ENCODE data around the gene CAMK1D.

CAMK1D gene

DNA sequence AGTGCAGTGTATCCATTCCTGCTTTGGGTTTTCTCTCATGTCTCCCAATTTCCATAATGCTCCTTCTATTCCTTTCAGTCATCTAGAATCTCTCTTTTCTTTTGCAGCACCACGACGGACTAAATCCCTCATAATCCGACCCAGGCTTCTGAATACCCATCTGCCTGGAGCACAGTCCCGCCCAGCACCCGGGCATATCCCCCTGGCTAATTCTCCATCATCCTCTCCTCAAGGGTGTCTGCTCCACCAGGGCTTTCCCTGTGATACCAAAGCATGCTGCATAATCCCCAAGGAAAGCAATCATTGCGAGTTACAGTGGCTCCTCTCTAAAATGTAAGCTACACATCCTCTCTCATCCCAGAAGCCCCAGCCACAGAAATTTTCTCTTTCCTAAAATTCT lies 330.3 kb downstream of the CAMK1D start:
- Histone ChIP-seq H3F3A (ENCODE audit: control insufficient read depth, insufficient read depth) (no peaks in the 10 kb centered on the region), H3K27ac (ENCODE audit: low read depth, low read length) (no peak overlapping the region), H3K36me3 (ENCODE audit: control insufficient read depth, low read length) (peaks cover 2% of the 10 kb centered on the region; the same call in 1 of the 2 replicates), H3K4me3 (ENCODE audit: low read length) (no peak overlapping the region), H3K27me3 (ENCODE audit: control insufficient read depth, low read length) (no peaks in the 10 kb centered on the region), H3K9me2 (replicated peaks; ENCODE audit: control insufficient read depth, low read length) (no peaks in the 10 kb centered on the region), H3K4me1 (ENCODE audit: control insufficient read depth, low read length) (no peaks in the 10 kb centered on the region), H3K9me3 (ENCODE audit: control insufficient read depth, insufficient read depth, low read length) (no peaks in the 10 kb centered on the region), H4K20me1 (ENCODE audit: control insufficient read depth, insufficient read depth, low read depth, low read length) (no peaks in the 10 kb centered on the region), H3K79me2 (ENCODE audit: control insufficient read depth, low read length) (no peaks in the 10 kb centered on the region), H3K4me2 (ENCODE audit: low read length) (no peak overlapping the region)
- TF ChIP-seq EZH2phosphoT487 (IDR thresholded peaks at IDR 0.05; ENCODE audit: borderline replicate concordance, low read length): no peak
- TF ChIP-seq, protein P1, sequence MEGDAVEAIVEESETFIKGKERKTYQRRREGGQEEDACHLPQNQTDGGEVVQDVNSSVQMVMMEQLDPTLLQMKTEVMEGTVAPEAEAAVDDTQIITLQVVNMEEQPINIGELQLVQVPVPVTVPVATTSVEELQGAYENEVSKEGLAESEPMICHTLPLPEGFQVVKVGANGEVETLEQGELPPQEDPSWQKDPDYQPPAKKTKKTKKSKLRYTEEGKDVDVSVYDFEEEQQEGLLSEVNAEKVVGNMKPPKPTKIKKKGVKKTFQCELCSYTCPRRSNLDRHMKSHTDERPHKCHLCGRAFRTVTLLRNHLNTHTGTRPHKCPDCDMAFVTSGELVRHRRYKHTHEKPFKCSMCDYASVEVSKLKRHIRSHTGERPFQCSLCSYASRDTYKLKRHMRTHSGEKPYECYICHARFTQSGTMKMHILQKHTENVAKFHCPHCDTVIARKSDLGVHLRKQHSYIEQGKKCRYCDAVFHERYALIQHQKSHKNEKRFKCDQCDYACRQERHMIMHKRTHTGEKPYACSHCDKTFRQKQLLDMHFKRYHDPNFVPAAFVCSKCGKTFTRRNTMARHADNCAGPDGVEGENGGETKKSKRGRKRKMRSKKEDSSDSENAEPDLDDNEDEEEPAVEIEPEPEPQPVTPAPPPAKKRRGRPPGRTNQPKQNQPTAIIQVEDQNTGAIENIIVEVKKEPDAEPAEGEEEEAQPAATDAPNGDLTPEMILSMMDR (IDR thresholded peaks at IDR 0.05; ENCODE audit: low read depth, low read length, poor library complexity, severe bottlenecking): no peak

DNA sequence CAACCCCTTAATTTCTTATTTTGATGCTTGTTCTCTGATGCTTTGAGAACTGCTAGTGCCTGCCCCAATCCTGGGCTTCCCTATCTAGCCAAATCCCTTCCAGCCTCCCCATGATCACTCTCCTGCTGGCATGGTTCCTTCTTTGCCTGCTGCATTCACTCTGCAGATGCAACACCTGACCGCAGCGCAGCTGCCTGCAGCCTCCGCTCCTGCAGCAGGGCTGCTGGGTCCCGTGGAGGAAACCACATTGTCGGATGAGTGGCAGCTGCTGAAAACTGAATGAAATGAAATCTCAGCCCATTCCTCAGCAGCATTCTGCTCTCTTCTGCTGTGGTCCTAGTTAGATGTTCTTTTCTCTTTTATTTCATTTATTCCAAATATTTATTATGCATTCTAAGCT lies 331.9 kb downstream of the CAMK1D start:
- H3K4me3 ChIP-seq (ENCODE audit: low read length): no peak overlapping the region
- no peaks in the 10 kb centered on the region for H3K9me3 ChIP-seq (ENCODE audit: control insufficient read depth, insufficient read depth, low read length)
- H4K20me1 ChIP-seq (ENCODE audit: control insufficient read depth, insufficient read depth, low read depth, low read length): no peaks in the 10 kb centered on the region
- no peaks in the 10 kb centered on the region for H3K9me2 ChIP-seq (replicated peaks; ENCODE audit: control insufficient read depth, low read length)
- H3K4me1 ChIP-seq (ENCODE audit: control insufficient read depth, low read length): no peaks in the 10 kb centered on the region
- H3K27ac ChIP-seq (ENCODE audit: low read depth, low read length): no peak overlapping the region
- H3F3A ChIP-seq (ENCODE audit: control insufficient read depth, insufficient read depth): no peaks in the 10 kb centered on the region
- no peak overlapping the region for H3K4me2 ChIP-seq (ENCODE audit: low read length)
- H3K79me2 ChIP-seq (ENCODE audit: control insufficient read depth, low read length): no peaks in the 10 kb centered on the region
- TF ChIP-seq EZH2phosphoT487 (IDR thresholded peaks at IDR 0.05; ENCODE audit: borderline replicate concordance, low read length): no peak
- TF ChIP-seq, protein P1 (IDR thresholded peaks at IDR 0.05; ENCODE audit: low read depth, low read length, poor library complexity, severe bottlenecking): no peak
- H3K27me3 ChIP-seq (ENCODE audit: control insufficient read depth, low read length): no peaks in the 10 kb centered on the region
- H3K36me3 ChIP-seq (ENCODE audit: control insufficient read depth, low read length): no peaks in the 10 kb centered on the region

DNA sequence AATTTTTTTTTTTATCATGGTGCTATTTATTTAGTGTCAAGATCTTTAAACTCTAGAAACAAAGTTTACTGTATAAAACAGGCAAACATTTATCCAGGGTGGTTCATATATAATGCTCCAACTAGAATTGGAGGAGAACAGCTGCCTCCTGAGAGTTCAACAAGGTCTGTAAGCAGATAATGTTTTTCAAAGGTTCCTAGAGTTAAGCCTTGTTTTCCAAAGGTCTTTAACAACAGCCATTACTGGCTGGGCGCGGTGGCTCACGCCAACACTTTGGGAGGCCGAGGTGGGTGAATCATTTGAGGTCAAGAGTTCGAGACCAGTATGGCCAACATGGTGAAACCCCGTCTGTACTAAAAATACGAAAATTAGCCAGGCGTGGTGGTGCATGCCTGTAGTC lies 335.4 kb downstream of the CAMK1D start:
- Histone ChIP-seq H3K4me3 (ENCODE audit: low read length) (no peak overlapping the region), H4K20me1 (ENCODE audit: control insufficient read depth, insufficient read depth, low read depth, low read length) (no peaks in the 10 kb centered on the region), H3K4me2 (ENCODE audit: low read length) (no peak overlapping the region), H3K9me2 (replicated peaks; ENCODE audit: control insufficient read depth, low read length) (no peaks in the 10 kb centered on the region), H3K9me3 (ENCODE audit: control insufficient read depth, insufficient read depth, low read length) (no peaks in the 10 kb centered on the region), H3K36me3 (ENCODE audit: control insufficient read depth, low read length) (no peaks in the 10 kb centered on the region), H3F3A (ENCODE audit: control insufficient read depth, insufficient read depth) (no peaks in the 10 kb centered on the region), H3K4me1 (ENCODE audit: control insufficient read depth, low read length) (no peaks in the 10 kb centered on the region), H3K27ac (ENCODE audit: low read depth, low read length) (no peak overlapping the region), H3K27me3 (ENCODE audit: control insufficient read depth, low read length) (no peaks in the 10 kb centered on the region), H3K79me2 (ENCODE audit: control insufficient read depth, low read length) (no peaks in the 10 kb centered on the region)
- TF ChIP-seq, protein P1 (IDR thresholded peaks at IDR 0.05; ENCODE audit: low read depth, low read length, poor library complexity, severe bottlenecking): no peak
- no peak for TF ChIP-seq EZH2phosphoT487 (IDR thresholded peaks at IDR 0.05; ENCODE audit: borderline replicate concordance, low read length)

Data from DOHH2 (cell line).